GM23248 (cell line): ENCODE results near the gene CUX1.

ENCODE experiments used
- EZH2 ChIP-seq: fragments of 200-600 bp; sonication (generic); IDR thresholded peaks from 2 replicates; pipeline ENCODE4 v1.6.1; 2018; ENCODE audit warnings: antibody characterized with exemption, mild to moderate bottlenecking; ENCODE audit not compliant: insufficient read depth, poor library complexity, severe bottlenecking
- EZH2phosphoT487 ChIP-seq: fragments of 200-600 bp; sonication (generic); IDR thresholded peaks from 2 replicates; pipeline ENCODE4 v1.6.1; 2018; ENCODE audit warnings: antibody characterized with exemption, moderate library complexity, mild to moderate bottlenecking, low read depth; ENCODE audit not compliant: insufficient read depth

- TF ChIP-seq EZH2 (no peak), EZH2phosphoT487 (no peak)
These were observed 141.9 kb downstream of the CUX1 start for GRCh38 chr7:101959342-101959741.
